Activated B cell treated with CpG ODN at 0.5 μM for 24 hours (primary cell): ENCODE measurements around the gene CKAP5. TPM values are rescaled to one million over a fixed set of nuclear protein-coding genes. Genes with fewer than 3 reads are reported as not detected.

Source experiments
- ATAC-seq: fragments of 200-7000 bp; cut with Tn5 transposase; one replicate; pipeline ENCODE4 v1.10.0; 2021; ENCODE audit warnings: low read depth, mild to moderate bottlenecking, moderate library complexity
- CTCF ChIA-PET: fragments of 350-600 bp; sonication (Branson Sonifier 250); formaldehyde crosslinking; loops from one replicate; lab custom pipeline; 2021; ENCODE audit warnings: antibody characterized with exemption; lab: Charles Lee
- POLR2A ChIA-PET: fragments of 350-600 bp; sonication (Branson Sonifier 250); formaldehyde crosslinking; loops from one replicate; lab custom pipeline; 2021; ENCODE audit warnings: antibody characterized with exemption; lab: Charles Lee
- DNase-seq: peaks from one replicate; pipeline ENCODE4 v3.0.0; 2022
- H3K27ac Mint-ChIP-seq: one replicate; pipeline ENCODE4 v1.8.0; 2020; ENCODE audit warnings: mixed read lengths
- H3K27me3 Mint-ChIP-seq: one replicate; pipeline ENCODE4 v1.8.0; 2021; ENCODE audit warnings: mixed read lengths
- H3K36me3 Mint-ChIP-seq: one replicate; pipeline ENCODE4 v1.8.0; 2021; ENCODE audit warnings: low read depth, mixed read lengths
- H3K4me1 Mint-ChIP-seq: one replicate; pipeline ENCODE4 v1.8.0; 2021; ENCODE audit warnings: mixed read lengths
- H3K4me3 Mint-ChIP-seq: one replicate; pipeline ENCODE4 v1.8.0; 2020; ENCODE audit warnings: mild to moderate bottlenecking, mixed read lengths
- H3K9me3 Mint-ChIP-seq: one replicate; pipeline ENCODE4 v1.8.0; 2020; ENCODE audit warnings: mixed read lengths
- CTCF ChIP-seq: fragments of 200-600 bp; IDR thresholded peaks from one replicate; pipeline ENCODE4 v1.8.0; 2022; ENCODE audit warnings: antibody characterized with exemption, mild to moderate bottlenecking
- intact Hi-C: fragments of 100-400 bp; cut with micrococcal nuclease; formaldehyde crosslinking; loops from one replicate; pipeline ENCODE4 v1.15.1; 2024
- total RNA-seq: library from RNA; stranded (reverse); gene quantifications from 2 replicates; pipeline ENCODE4 v1.2.3, GENCODE V29; 2022

CKAP5 gene
- total RNA-seq, 1 donor from 2014 or later = 50.4 TPM

- Mint-ChIP-seq H3K4me1 (peaks cover 43% of the 10 kb centered on the region), H3K27ac (no peak overlapping the region), H3K4me3 (peak overlapping the region; percentile 1), H3K36me3 (peaks cover 60% of the 10 kb centered on the region), H3K27me3 (no peaks in the 10 kb centered on the region), H3K9me3 (no peaks in the 10 kb centered on the region)
- no peak for DNase-seq
- intact Hi-C loops = no loop called here
- CTCF ChIA-PET = no interaction called here
- ATAC-seq = no peak
- TF ChIP-seq CTCF = no peak
- POLR2A ChIA-PET = interaction anchor here (1.6 kb wide), 1 partner anchor 104 kb away, joined by 4 read pairs; the partner anchor contains the start of gene AMBRA1
Observed at GRCh38 chr11:46697303-46697702, 148.8 kb downstream of the CKAP5 start.

- H3K36me3 Mint-ChIP-seq = peaks cover 59% of the 10 kb centered on the region
- intact Hi-C loops = no loop called here
- no peak overlapping the region for H3K4me3 Mint-ChIP-seq
- no peak for TF ChIP-seq CTCF
- DNase-seq (no peak), ATAC-seq (no peak)
- POLR2A ChIA-PET = no interaction called here
- H3K4me1 Mint-ChIP-seq = peaks cover 34% of the 10 kb centered on the region
- CTCF ChIA-PET = no interaction called here
- no peaks in the 10 kb centered on the region for H3K27me3 Mint-ChIP-seq
- H3K9me3 Mint-ChIP-seq = no peaks in the 10 kb centered on the region
- no peak overlapping the region for H3K27ac Mint-ChIP-seq
Observed at GRCh38 chr11:46696212-46696558, 149.9 kb downstream of the CKAP5 start.

- Mint-ChIP-seq H3K27ac (no peak overlapping the region), H3K36me3 (peaks cover 60% of the 10 kb centered on the region), H3K9me3 (no peaks in the 10 kb centered on the region), H3K4me3 (no peak overlapping the region), H3K4me1 (peaks cover 29% of the 10 kb centered on the region), H3K27me3 (no peaks in the 10 kb centered on the region)
- POLR2A ChIA-PET = no interaction called here
- no peak for TF ChIP-seq CTCF
- ATAC-seq (no peak), DNase-seq (no peak)
- intact Hi-C loops = no loop called here
- CTCF ChIA-PET = no interaction called here
Observed at GRCh38 chr11:46695345-46696211, 150.5 kb downstream of the CKAP5 start.

- H3K4me1 Mint-ChIP-seq = peaks cover 21% of the 10 kb centered on the region
- CTCF ChIA-PET = no interaction called here
Observed at GRCh38 chr11:46694607-46695006, 151.5 kb downstream of the CKAP5 start.

More at GRCh38 chr11:46694607-46695006, 151.5 kb downstream of the CKAP5 start:
- TF ChIP-seq CTCF = no peak
- no peak overlapping the region for H3K27ac Mint-ChIP-seq
- H3K9me3 Mint-ChIP-seq = no peaks in the 10 kb centered on the region
- POLR2A ChIA-PET = interaction anchor here (0.7 kb wide), 1 partner anchor 882 kb away, joined by 3 read pairs; no protein-coding TSS in a partner anchor
- ATAC-seq = no peak
- intact Hi-C loops = no loop called here
- no peak for DNase-seq
- H3K36me3 Mint-ChIP-seq = peaks cover 62% of the 10 kb centered on the region
- no peak overlapping the region for H3K4me3 Mint-ChIP-seq
- H3K27me3 Mint-ChIP-seq = no peaks in the 10 kb centered on the region
